NB4 (cell line): Measurements from ENCODE around the gene APEH.

ENCODE experiments used
- CTCF ChIP-seq: IDR thresholded peaks from one replicate; pipeline ENCODE4 v1.5.1; 2012; ENCODE audit warnings: low read depth, low read length
- MAX ChIP-seq: IDR thresholded peaks from 2 replicates; pipeline ENCODE4 v1.6.1; 2011; ENCODE audit warnings: low read depth, low read length
- MYC ChIP-seq: IDR thresholded peaks from 2 replicates; pipeline ENCODE4 v1.6.1; 2011; ENCODE audit warnings: low read depth, low read length
- POLR2A ChIP-seq: IDR thresholded peaks from 2 replicates; pipeline ENCODE4 v1.6.1; 2011; ENCODE audit warnings: mild to moderate bottlenecking; ENCODE audit not compliant: insufficient read length; ENCODE audit errors: extremely low read depth

GRCh38 chr3:49714728-49715550 is 40.8 kb downstream of the APEH start:
- no peak for TF ChIP-seq CTCF
- no peak for TF ChIP-seq POLR2A
- no peak for TF ChIP-seq MAX
- no peak for TF ChIP-seq MYC
